Measurements from ENCODE around the gene CADM1.

GRCh38 chr11:115466122-115466521 lies 38.1 kb downstream of the CADM1 start:
- TF ChIP-seq CTCF (IDR thresholded peaks at IDR 0.05; ENCODE audit: low read depth, low read length, poor library complexity, severe bottlenecking): no peak
- TF ChIP-seq EZH2phosphoT487 (IDR thresholded peaks at IDR 0.05; ENCODE audit: borderline replicate concordance, low read length): no peak
